ENCODE results near the gene HBEGF. TPM values are rescaled to one million over a fixed set of nuclear protein-coding genes. Genes with fewer than 3 reads are reported as not detected.

The HBEGF gene
- total and polyA plus RNA-seq, 10 donors, result 1.2 to 16.2 (median 6.9) TPM

- intact Hi-C loops (cut with DNase I; ENCODE audit: low total_unique reads), result no loop called here
- WGBS, 5 donors, result 84 to 100% (median 93%) methylated on average over 1 of the region's 1 CpG
- no peak for TF ChIP-seq POLR2A (IDR thresholded peaks at IDR 0.05)
- TF ChIP-seq, protein P1, sequence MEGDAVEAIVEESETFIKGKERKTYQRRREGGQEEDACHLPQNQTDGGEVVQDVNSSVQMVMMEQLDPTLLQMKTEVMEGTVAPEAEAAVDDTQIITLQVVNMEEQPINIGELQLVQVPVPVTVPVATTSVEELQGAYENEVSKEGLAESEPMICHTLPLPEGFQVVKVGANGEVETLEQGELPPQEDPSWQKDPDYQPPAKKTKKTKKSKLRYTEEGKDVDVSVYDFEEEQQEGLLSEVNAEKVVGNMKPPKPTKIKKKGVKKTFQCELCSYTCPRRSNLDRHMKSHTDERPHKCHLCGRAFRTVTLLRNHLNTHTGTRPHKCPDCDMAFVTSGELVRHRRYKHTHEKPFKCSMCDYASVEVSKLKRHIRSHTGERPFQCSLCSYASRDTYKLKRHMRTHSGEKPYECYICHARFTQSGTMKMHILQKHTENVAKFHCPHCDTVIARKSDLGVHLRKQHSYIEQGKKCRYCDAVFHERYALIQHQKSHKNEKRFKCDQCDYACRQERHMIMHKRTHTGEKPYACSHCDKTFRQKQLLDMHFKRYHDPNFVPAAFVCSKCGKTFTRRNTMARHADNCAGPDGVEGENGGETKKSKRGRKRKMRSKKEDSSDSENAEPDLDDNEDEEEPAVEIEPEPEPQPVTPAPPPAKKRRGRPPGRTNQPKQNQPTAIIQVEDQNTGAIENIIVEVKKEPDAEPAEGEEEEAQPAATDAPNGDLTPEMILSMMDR (IDR thresholded peaks at IDR 0.05 in 8 of 11, conservative IDR thresholded peaks at IDR 0.05 in 3 of 11), result no peak
- no peak for DNase-seq
- Histone ChIP-seq H3K27me3 (replicated peaks in 1 of 7) (no peaks in the 10 kb centered on the region), H3K27ac (no peak overlapping the region), H3K4me1 (peaks cover 9 to 37% (median 29%) of the 10 kb centered on the region in 6 donors), H3K36me3 (peaks cover 0 to under 1% (median 0%) of the 10 kb centered on the region in 6 donors), H3K9me3 (no peaks in the 10 kb centered on the region), H3K4me3 (no peak overlapping the region)
Observed at GRCh38 chr5:140305471-140305870, 40.9 kb downstream of the HBEGF start.

GRCh38 chr5:140303966-140304365 is 42.4 kb downstream of the HBEGF start:
- Histone ChIP-seq H3K4me1 (peaks cover 9 to 45% (median 28%) of the 10 kb centered on the region in 6 donors), H3K27me3 (replicated peaks in 1 of 7) (no peaks in the 10 kb centered on the region), H3K4me3 (no peak overlapping the region), H3K27ac (peak overlapping the region in 1 of 8 donors; percentile 87), H3K36me3 (peaks cover 0 to 16% (median 14%) of the 10 kb centered on the region in 6 donors), H3K9me3 (no peaks in the 10 kb centered on the region)
- intact Hi-C loops (cut with DNase I; ENCODE audit: low total_unique reads), result no loop called here
- TF ChIP-seq POLR2A (IDR thresholded peaks at IDR 0.05) (no peak), POLR2AphosphoS5 (IDR thresholded peaks at IDR 0.05) (no peak)
- TF ChIP-seq, protein P1 (IDR thresholded peaks at IDR 0.05 in 8 of 11, conservative IDR thresholded peaks at IDR 0.05 in 3 of 11), result no peak
- DNase-seq, result no peak
- WGBS, 5 donors, result 85 to 92% (median 87%) methylated on average over 15 of the region's 15 CpGs

- Histone ChIP-seq H3K9me3 (no peaks in the 10 kb centered on the region), H3K4me3 (peak within 1 kb of the TSS; percentile 63 to 92 (median 70)), H3K36me3 (peaks cover 0 to 24% (median 19%) of the 10 kb centered on the region in 6 donors), H3K27ac (peak within 1 kb of the TSS; percentile 43 to 87 (median 82)), H3K27me3 (replicated peaks in 1 of 7) (no peaks in the 10 kb centered on the region), H3K4me1 (peaks cover 9 to 55% (median 33%) of the 10 kb centered on the region in 6 donors)
- 1 to 2% (median 1%) methylated on average over 29 to 30 of the region's 30 CpGs for WGBS, 5 donors
- intact Hi-C loops (cut with DNase I; ENCODE audit: low total_unique reads), result no loop called here
- peak; percentile 96 for DNase-seq
- peak in 2 of 3 donors; percentile 76 to 86 for TF ChIP-seq POLR2AphosphoS5 (IDR thresholded peaks at IDR 0.05)
- TF ChIP-seq, protein P1 (IDR thresholded peaks at IDR 0.05 in 8 of 11, conservative IDR thresholded peaks at IDR 0.05 in 3 of 11), result no peak
Observed at GRCh38 chr5:140302786-140303639, 43.4 kb downstream of the HBEGF start, which contains the start of gene PFDN1. Gene PFDN1, minus strand, starts transcription at chr5:140303101. Its CDS starts 28 bp downstream, at chr5:140303073.

DNA sequence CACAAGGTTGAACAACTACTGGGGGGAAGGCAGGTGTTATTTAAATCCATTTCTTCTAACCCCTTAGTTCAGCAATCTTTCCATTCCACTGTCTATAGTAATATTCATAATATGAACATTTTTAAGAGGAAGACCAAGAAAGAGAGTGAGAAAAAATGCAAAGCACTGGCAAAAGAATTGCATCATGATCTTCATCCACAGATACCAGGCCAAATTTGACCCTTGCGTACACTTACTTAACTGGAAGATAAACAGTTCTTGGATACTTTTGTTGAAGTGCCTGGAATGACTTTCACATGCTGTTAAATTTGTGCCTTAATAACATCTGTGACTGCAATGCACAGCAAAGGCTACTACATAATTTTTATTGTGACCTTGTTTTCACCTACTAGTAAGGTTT is 45.3 kb downstream of the HBEGF start:
- H3K36me3 ChIP-seq, result peaks cover 0 to 36% (median 19%) of the 10 kb centered on the region in 6 donors
- DNase-seq, result no peak
- 86 to 98% (median 90%) methylated on average over 1 of the region's 1 CpG for WGBS, 5 donors
- no peaks in the 10 kb centered on the region for H3K9me3 ChIP-seq
- peaks cover 13 to 73% (median 39%) of the 10 kb centered on the region in 6 donors for H3K4me1 ChIP-seq
- H3K27ac ChIP-seq, result no peak overlapping the region
- H3K27me3 ChIP-seq (replicated peaks in 1 of 7), result no peaks in the 10 kb centered on the region
- intact Hi-C loops (cut with DNase I; ENCODE audit: low total_unique reads), result no loop called here
- TF ChIP-seq, protein P1 (IDR thresholded peaks at IDR 0.05 in 8 of 11, conservative IDR thresholded peaks at IDR 0.05 in 3 of 11), result no peak
- TF ChIP-seq POLR2AphosphoS5 (IDR thresholded peaks at IDR 0.05), result no peak
- no peak for TF ChIP-seq POLR2A (IDR thresholded peaks at IDR 0.05)
- H3K4me3 ChIP-seq, result no peak overlapping the region
